NCI-H1694 (cell line): ENCODE results near the gene HLF.
A peak's percentile ranks its signal among the peaks of the same experiment; 100 is the strongest.

Experiments used
- DNase-seq: peaks from one replicate; lab custom pipeline; 2025; lab: John Stamatoyannopoulos, UW

HLF gene

GRCh38 chr17:55258578-55259135, 6.1 kb upstream of the HLF start:
- DNase-seq, result no peak

- DNase-seq, result no peak
Observed at GRCh38 chr17:55259684-55260111, 5.1 kb upstream of the HLF start.

GRCh38 chr17:55261311-55261710, 3.4 kb upstream of the HLF start:
- no peak for DNase-seq

DNA sequence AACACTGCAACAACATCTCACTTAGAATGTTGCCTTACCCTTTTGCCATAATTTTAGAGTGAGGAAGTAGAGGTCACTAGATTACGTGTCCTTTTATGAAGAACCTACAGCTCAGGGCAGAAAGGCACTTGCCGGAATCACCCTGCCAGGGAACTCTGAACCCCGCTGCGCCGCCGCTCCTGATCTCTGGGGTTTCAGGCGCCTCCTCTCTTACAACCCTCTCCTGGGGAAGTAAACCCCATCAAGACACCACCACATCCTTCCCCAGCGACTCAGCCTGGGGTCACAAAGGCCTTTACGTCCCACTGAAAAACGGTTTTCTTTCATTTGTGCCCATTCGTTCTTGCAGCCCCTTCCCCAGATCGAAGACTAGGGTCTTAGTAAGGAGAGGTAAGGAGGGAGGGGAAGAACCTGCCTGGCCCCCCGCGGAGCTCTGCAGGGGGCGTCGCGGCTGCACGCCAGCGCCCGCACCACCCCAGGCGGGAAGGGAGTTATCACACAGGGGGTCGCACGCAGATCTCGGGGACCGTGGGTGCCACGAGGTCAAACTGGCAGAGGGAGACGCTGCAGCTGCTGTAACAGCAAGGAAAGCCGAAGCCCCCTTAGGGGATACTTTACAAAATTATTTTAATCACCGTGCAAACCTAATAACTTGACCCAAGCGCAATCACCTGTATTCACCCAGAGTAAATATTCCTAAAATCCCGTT, 1.0 kb upstream of the HLF start:
- DNase-seq, result no peak

GRCh38 chr17:55264278-55264644, 499 bp upstream of the HLF start:
- DNase-seq, result no peak

DNA sequence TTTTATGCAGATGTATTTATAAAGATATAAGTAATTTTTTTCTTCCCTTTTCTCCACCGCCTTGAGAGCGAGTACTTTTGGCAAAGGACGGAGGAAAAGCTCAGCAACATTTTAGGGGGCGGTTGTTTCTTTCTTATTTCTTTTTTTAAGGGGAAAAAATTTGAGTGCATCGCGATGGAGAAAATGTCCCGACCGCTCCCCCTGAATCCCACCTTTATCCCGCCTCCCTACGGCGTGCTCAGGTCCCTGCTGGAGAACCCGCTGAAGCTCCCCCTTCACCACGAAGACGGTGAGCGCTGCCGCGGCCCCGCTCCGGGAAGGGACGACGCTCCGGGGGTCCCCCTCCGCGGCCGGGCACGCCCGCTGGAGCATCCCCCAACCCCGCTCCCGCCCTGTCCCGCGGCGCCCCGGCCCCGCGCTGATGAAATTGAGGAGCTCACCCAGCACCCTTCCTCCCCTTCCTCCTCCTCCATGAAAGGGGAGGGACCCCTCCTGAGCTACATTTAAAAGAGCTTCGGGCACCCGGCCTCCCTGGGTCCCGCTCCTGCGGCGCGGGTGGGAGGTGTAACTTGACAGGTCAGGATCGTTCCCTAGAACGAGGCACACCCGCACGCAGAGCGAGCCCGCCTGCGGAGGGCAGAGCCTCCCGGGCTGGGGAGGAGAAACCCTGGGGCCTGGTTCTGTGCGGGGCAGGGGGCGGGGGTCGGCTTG, 706 bp downstream of the HLF start:
- no peak for DNase-seq

- DNase-seq, result no peak
Observed at GRCh38 chr17:55266051-55266957, 1.5 kb downstream of the HLF start.

DNA sequence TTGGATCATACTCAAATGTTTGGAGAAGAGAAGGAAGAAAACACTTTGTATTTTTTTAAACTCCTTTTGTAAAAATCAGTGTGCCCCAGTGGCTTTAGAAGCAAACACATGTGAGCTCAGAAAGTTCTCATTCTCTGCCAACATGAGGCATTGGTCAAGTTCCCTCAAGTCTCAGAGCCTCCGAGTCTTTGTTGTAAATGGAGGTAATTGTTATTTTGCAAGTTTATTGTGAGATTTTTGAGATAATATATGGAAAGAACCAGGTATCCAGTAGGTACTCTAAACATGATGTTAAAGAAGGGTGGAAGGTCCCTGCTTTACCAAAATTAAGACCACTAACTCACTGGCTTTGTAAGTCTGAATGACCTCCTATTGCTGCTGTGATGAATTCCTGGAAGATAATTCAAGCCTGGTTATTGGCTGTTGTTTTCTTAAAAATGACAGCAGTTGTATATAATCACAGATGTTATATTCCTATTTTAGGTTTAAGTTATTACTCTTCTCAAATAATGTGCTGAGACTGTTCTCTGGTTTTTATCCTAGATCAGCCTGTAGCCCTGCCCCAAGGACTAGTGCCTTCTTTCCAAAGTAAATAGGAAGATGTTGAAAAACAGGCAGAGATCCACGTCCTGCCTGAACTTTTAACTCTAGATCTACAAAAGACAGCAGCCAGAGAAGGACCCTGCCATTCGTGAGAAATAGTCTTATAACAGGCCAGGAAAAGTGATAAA, 2.4 kb downstream of the HLF start:
- no peak for DNase-seq

GRCh38 chr17:55267777-55268648, 3.3 kb downstream of the HLF start:
- DNase-seq, result no peak

DNA sequence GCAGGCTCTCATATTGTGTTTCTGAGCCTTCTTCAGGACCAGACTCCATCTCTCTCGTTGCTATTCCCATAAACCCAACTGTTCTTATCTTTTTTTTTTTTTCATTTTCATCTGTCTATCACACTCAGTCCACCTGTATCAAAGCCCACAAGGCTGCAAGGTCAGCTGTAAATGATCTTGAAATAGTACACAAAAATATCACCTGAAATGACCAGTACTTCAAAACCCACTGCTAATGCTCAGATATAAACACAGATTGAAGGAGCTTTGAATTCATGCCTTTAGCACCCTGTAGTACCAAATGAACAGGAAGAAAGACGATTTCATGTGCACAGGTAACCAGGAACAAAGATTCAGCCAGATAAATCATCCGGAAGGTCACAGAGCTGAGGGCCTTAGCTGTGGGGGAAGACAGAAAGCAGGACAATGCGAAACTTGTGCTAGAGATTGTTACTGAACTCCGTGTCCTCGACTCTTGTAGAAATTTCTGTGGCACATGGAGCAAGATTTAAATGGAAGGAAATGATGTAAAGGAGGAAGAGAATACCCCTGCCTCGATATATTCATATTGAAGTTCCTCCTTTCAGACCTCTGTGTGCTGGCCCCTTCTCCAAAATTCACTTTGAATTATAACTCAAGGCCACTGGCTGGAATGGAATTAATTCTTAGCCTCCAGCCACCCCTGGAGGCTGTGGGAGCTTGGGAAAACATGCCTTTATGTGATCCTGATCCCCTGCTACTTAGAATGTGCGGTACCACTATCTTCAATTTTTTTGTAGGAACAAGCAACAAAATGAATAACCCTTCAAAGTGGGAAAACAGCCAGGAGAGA, 4.1 kb downstream of the HLF start:
- DNase-seq, result no peak

GRCh38 chr17:55269894-55270293, 5.1 kb downstream of the HLF start:
- no peak for DNase-seq

DNA sequence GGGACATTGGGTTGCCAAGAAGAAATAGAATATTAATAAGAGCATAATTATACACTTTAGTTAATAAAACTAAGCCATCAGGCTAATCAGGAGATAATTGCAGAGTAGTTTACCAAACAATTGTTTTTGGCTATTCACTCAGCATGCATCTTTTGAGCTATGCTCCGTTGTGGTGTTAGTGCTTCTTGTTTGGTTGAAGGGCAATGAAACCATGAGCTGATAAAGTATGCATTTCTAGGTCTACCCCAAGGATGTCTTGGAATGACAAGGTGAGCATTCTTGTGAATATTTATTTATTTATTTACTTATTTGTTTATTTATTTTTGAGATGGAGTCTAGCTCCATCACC, 6.4 kb downstream of the HLF start:
- no peak for DNase-seq

- no peak for DNase-seq
Observed at GRCh38 chr17:55271958-55272710, 7.4 kb downstream of the HLF start.

DNA sequence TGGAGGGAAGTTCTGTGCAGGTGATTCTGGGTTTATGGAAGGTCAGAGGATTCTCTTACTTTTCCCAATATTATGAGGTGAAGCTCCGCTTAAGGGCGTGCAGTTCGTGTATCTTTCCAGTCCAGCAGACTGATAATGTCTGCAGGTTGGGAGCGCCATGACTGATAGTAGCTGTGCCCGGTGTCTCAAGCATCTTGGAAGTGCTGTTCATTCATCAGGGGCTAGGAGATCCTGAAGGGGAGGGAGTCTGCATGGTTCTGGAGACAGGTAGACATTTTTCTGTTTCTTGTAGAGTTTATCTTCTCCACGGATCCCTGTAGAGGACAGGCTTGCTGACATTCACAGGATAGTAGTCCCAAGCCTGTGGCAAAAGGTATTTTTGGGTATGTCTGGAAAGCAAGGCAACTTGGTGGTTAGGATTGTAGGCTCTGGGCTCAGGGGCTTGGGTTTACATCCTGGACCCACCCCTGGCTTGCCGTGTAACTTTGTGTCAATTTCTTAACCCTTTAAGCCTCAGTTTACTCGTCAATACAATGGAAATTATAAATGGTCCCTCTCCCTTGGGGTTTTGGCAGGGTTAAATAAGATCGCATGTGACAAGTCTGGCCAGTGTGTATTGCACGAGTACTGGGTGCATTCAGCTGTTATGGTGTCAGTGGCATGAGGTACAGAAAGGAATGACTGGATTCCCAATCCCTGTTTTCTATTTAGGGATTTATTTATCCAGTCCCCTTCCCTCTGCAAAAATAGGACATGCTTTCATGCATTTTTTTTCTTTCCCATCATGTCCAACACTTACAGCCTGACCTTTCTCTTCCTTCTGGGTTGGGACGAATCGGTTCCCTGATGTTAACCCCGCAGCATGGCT, 8.2 kb downstream of the HLF start:
- no peak for DNase-seq

DNA sequence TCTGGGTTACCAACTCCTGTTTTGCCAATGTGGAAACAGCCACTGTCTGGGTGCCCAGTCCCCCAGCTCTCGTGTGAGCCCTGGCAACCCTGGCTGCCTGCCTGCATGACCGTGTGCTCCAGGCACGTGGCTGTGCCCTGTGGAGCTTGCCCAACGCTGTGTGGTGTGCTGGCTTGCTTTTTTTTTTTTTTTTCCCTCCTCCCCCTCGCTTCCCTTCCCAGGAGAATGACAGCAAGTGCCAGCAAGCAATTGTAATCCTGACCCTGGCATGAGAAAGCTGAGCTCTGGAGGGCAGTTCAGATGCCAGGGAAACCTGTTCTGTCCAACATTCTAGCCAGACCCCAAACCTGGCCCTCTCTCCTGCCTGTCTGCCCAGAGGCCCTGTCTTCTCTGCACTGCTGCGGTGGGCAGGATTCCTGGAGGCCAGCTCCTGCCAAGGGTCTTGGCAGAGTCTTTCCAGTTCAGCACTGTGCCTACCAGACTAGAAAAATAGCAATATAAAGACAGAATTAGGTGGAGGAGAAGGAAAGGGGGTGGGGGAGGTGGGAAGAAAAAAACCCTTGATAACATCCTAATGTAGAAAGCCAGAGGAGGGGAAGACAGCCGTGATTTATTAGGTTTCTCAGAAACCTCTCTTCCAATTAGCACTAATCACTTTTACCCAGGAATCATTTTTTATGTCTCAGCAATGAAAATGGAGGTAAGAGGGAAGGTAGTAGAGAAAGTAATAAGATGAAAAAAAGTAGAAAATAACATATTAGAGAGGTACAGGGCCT, 9.0 kb downstream of the HLF start:
- DNase-seq, result peak; percentile 28

- no peak for DNase-seq
Observed at GRCh38 chr17:55274355-55275255, 9.8 kb downstream of the HLF start.
